Measurements from ENCODE around the gene METTL23. TPM values are rescaled to one million over a fixed set of nuclear protein-coding genes. Genes with fewer than 3 reads are reported as not detected.
"Not testable (repeated sequence)": the region's sequence is repeated elsewhere in the genome, so short reads cannot be mapped to it uniquely, and the experiment has no call there.

METTL23 gene
- polyA plus RNA-seq, 1 donor from 2014 or later, result 59.8 TPM

GRCh38 chr17:76727745-76728456 lies 1.3 kb downstream of the METTL23 start:
- H3F3A ChIP-seq (ENCODE audit: insufficient read depth, low read length, poor library complexity, severe bottlenecking), result no peaks in the 10 kb centered on the region

DNA sequence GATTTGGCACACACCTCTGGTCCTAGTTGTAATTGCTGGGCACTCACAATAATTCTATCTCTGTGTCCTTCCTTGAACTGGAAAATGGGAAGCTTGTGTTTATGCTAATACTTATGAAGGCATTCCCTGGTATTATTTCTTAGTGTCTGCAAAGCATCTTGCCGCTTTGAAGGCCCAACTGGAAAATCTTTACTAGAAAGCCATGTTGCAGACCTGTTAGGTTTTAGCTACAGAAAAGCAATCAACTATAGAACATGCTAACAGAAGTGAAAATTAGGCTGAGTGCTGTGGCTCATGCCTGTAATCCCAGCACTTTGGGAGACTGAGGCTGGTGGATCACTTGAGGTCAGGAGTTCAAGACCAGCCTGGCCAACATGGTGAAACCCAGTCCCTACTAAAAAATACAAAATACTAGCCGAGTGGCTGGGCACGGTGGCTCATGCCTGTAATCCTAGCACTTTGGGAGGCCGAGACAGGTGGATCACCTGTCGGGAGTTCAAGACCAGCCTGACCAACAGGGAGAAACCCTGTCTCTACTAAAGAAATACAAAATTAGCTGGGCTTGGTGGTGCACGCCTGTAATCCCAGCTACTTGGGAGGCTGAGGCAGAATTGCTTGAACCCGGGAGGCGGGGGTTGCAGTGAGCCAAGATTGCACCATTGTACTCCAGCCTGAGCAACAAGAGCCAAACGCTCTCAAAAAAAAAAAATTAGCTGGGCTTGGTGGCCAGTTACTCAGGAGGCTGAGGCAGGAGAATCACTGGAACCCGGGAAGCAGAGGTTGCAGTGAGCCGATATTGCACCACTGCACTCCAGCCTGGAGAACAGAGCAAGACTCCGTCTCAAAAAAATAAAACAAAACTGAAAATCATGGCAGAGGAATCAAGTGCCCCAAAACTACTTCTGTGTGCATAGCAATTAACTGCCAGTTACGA lies 5.4 kb downstream of the METTL23 start:
- not testable (repeated sequence) for H3K4me3 ChIP-seq (ENCODE audit: low read length); H3K9me3 ChIP-seq (ENCODE audit: low read length); H4K20me1 ChIP-seq (ENCODE audit: insufficient read depth); H3K27me3 ChIP-seq (ENCODE audit: insufficient read depth, low read depth, low read length); H3F3A ChIP-seq (ENCODE audit: insufficient read depth, low read length, poor library complexity, severe bottlenecking); H2AFZ ChIP-seq (ENCODE audit: low read depth, low read length); H3K4me2 ChIP-seq (ENCODE audit: low read length); H3K9ac ChIP-seq (ENCODE audit: low read length); H3K9me2 ChIP-seq (ENCODE audit: insufficient read depth, low read length); H3K27ac ChIP-seq (ENCODE audit: low read length); H3K36me3 ChIP-seq (ENCODE audit: insufficient read depth, low read length)
- H3K79me2 ChIP-seq (replicated peaks; ENCODE audit: insufficient read depth, low read length), result peaks cover 47% of the 10 kb centered on the region

More at GRCh38 chr17:76727745-76728456, 1.3 kb downstream of the METTL23 start:
- peak overlapping the region; percentile 97 for H3K9ac ChIP-seq (ENCODE audit: low read length)
- peak overlapping the region; percentile 100 for H3K4me3 ChIP-seq (ENCODE audit: low read length)
- peaks cover 24% of the 10 kb centered on the region for H3K79me2 ChIP-seq (replicated peaks; ENCODE audit: insufficient read depth, low read length)
- peak overlapping the region; percentile 98 for H3K4me2 ChIP-seq (ENCODE audit: low read length)
- H3K36me3 ChIP-seq (ENCODE audit: insufficient read depth, low read length), result no peaks in the 10 kb centered on the region
- H2AFZ ChIP-seq (ENCODE audit: low read depth, low read length), result no peak overlapping the region
- H3K27ac ChIP-seq (ENCODE audit: low read length), result peak overlapping the region; percentile 95
- no peaks in the 10 kb centered on the region for H3K9me2 ChIP-seq (ENCODE audit: insufficient read depth, low read length)
- H3K9me3 ChIP-seq (ENCODE audit: low read length), result no peaks in the 10 kb centered on the region
- TF ChIP-seq EZH2 (IDR thresholded peaks at IDR 0.05; ENCODE audit: borderline replicate concordance, insufficient read depth, low read length, poor library complexity, severe bottlenecking) (no peak), RAD21 (conservative IDR thresholded peaks at IDR 0.05) (no peak), EP300 (conservative IDR thresholded peaks at IDR 0.05; ENCODE audit: poor library complexity, severe bottlenecking) (no peak), MXI1 (conservative IDR thresholded peaks at IDR 0.05; ENCODE audit: poor library complexity, severe bottlenecking) (no peak)
- TF ChIP-seq, protein P1, sequence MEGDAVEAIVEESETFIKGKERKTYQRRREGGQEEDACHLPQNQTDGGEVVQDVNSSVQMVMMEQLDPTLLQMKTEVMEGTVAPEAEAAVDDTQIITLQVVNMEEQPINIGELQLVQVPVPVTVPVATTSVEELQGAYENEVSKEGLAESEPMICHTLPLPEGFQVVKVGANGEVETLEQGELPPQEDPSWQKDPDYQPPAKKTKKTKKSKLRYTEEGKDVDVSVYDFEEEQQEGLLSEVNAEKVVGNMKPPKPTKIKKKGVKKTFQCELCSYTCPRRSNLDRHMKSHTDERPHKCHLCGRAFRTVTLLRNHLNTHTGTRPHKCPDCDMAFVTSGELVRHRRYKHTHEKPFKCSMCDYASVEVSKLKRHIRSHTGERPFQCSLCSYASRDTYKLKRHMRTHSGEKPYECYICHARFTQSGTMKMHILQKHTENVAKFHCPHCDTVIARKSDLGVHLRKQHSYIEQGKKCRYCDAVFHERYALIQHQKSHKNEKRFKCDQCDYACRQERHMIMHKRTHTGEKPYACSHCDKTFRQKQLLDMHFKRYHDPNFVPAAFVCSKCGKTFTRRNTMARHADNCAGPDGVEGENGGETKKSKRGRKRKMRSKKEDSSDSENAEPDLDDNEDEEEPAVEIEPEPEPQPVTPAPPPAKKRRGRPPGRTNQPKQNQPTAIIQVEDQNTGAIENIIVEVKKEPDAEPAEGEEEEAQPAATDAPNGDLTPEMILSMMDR (IDR thresholded peaks at IDR 0.05; ENCODE audit: poor library complexity, severe bottlenecking), result no peak
- no peaks in the 10 kb centered on the region for H4K20me1 ChIP-seq (ENCODE audit: insufficient read depth)
- H3K27me3 ChIP-seq (ENCODE audit: insufficient read depth, low read depth, low read length), result no peaks in the 10 kb centered on the region

DNA sequence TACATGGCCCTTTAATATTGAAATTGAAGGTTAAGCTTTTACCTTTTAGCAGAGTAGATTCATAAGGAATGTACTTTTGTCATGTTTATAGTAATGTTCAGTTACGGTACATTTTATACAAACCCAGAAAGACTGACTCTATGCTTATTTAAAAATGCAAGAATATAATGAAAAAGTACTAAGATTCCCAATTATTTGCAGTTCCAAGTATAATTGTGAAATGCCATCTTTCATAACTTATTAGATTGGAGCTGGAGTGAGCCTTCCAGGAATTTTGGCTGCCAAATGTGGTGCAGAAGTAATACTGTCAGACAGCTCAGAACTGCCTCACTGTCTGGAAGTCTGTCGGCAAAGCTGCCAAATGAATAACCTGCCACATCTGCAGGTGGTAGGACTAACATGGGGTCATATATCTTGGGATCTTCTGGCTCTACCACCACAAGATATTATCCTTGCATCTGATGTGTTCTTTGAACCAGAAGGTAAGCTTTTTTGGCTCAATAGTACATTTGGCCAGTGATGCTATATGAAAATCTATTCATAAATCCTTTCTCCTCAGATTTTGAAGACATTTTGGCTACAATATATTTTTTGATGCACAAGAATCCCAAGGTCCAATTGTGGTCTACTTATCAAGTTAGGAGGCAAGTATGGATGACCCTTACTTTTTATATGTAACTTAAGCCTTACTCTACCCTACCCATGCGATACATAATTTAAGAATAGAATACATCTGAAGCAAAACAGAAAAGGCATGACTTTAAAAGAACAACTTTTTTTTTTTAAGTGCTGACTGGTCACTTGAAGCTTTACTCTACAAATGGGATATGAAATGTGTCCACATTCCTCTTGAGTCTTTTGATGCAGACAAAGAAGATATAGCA lies 6.3 kb downstream of the METTL23 start:
- Histone ChIP-seq H3K9ac (ENCODE audit: low read length) (no peak overlapping the region), H3K36me3 (ENCODE audit: insufficient read depth, low read length) (no peaks in the 10 kb centered on the region), H3K4me3 (ENCODE audit: low read length) (peak overlapping the region; percentile 93), H3K79me2 (replicated peaks; ENCODE audit: insufficient read depth, low read length) (peaks cover 39% of the 10 kb centered on the region), H3F3A (ENCODE audit: insufficient read depth, low read length, poor library complexity, severe bottlenecking) (peaks cover 2% of the 10 kb centered on the region), H4K20me1 (ENCODE audit: insufficient read depth) (peaks cover 7% of the 10 kb centered on the region), H2AFZ (ENCODE audit: low read depth, low read length) (no peak overlapping the region), H3K4me2 (ENCODE audit: low read length) (no peak overlapping the region), H3K27ac (ENCODE audit: low read length) (no peak overlapping the region), H3K9me3 (ENCODE audit: low read length) (no peaks in the 10 kb centered on the region), H3K27me3 (ENCODE audit: insufficient read depth, low read depth, low read length) (no peaks in the 10 kb centered on the region), H3K9me2 (ENCODE audit: insufficient read depth, low read length) (no peaks in the 10 kb centered on the region)
- TF ChIP-seq TAF1 (IDR thresholded peaks at IDR 0.05; ENCODE audit: low read depth) (no peak), MXI1 (conservative IDR thresholded peaks at IDR 0.05; ENCODE audit: poor library complexity, severe bottlenecking) (no peak), POLR2AphosphoS5 (IDR thresholded peaks at IDR 0.05) (no peak), RAD21 (conservative IDR thresholded peaks at IDR 0.05) (no peak), EZH2 (IDR thresholded peaks at IDR 0.05; ENCODE audit: borderline replicate concordance, insufficient read depth, low read length, poor library complexity, severe bottlenecking) (no peak), EP300 (conservative IDR thresholded peaks at IDR 0.05; ENCODE audit: poor library complexity, severe bottlenecking) (no peak)
- TF ChIP-seq, protein P2, sequence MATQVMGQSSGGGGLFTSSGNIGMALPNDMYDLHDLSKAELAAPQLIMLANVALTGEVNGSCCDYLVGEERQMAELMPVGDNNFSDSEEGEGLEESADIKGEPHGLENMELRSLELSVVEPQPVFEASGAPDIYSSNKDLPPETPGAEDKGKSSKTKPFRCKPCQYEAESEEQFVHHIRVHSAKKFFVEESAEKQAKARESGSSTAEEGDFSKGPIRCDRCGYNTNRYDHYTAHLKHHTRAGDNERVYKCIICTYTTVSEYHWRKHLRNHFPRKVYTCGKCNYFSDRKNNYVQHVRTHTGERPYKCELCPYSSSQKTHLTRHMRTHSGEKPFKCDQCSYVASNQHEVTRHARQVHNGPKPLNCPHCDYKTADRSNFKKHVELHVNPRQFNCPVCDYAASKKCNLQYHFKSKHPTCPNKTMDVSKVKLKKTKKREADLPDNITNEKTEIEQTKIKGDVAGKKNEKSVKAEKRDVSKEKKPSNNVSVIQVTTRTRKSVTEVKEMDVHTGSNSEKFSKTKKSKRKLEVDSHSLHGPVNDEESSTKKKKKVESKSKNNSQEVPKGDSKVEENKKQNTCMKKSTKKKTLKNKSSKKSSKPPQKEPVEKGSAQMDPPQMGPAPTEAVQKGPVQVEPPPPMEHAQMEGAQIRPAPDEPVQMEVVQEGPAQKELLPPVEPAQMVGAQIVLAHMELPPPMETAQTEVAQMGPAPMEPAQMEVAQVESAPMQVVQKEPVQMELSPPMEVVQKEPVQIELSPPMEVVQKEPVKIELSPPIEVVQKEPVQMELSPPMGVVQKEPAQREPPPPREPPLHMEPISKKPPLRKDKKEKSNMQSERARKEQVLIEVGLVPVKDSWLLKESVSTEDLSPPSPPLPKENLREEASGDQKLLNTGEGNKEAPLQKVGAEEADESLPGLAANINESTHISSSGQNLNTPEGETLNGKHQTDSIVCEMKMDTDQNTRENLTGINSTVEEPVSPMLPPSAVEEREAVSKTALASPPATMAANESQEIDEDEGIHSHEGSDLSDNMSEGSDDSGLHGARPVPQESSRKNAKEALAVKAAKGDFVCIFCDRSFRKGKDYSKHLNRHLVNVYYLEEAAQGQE (IDR thresholded peaks at IDR 0.05; ENCODE audit: borderline replicate concordance), result no peak
- TF ChIP-seq, protein P1 (IDR thresholded peaks at IDR 0.05; ENCODE audit: poor library complexity, severe bottlenecking), result no peak
